ENCODE data around the gene TMEM221. TPM values are rescaled to one million over a fixed set of nuclear protein-coding genes. Genes with fewer than 3 reads are reported as not detected.
A peak's percentile ranks its signal among the peaks of the same experiment; 100 is the strongest.

The TMEM221 gene
- total and polyA plus RNA-seq, 2 donors from 2014 or later = 0.13 TPM; not detected in 1

GRCh38 chr19:17404015-17404414, 44.5 kb downstream of the TMEM221 start:
- no peaks in the 10 kb centered on the region for H3K9me3 ChIP-seq (ENCODE audit: control insufficient read depth in 2 of 3, insufficient read depth in 1 of 3, low read length in 3 of 3)
- H3K9ac ChIP-seq (ENCODE audit: low read length in 3 of 3) = peak overlapping the region in 2 of 3 donors; percentile 41 to 64
- no peak for FAIRE-seq
- DNase-seq = no peak
- no peaks in the 10 kb centered on the region for H3K27me3 ChIP-seq (ENCODE audit: control insufficient read depth, insufficient read depth, low read length)
- intact Hi-C loops (cut with DNase I) = no loop called here
- no peak for TF ChIP-seq CTCF (IDR thresholded peaks at IDR 0.05; ENCODE audit: borderline replicate concordance, extremely low read depth, insufficient read depth)
- H3K4me3 ChIP-seq (ENCODE audit: low read length in 3 of 3) = peak overlapping the region; percentile 37 to 82 (median 63)
- peaks cover 0 to 18% (median 9%) of the 10 kb centered on the region in 3 donors for H3K4me1 ChIP-seq (ENCODE audit: control insufficient read depth in 2 of 3, insufficient read depth in 2 of 3, low read depth in 1 of 3, low read length in 3 of 3)
- no peaks in the 10 kb centered on the region for H3K36me3 ChIP-seq (ENCODE audit: control insufficient read depth in 2 of 3, insufficient read depth in 3 of 3, low read length in 3 of 3)
- H3K27ac ChIP-seq (ENCODE audit: low read depth in 2 of 2, low read length in 2 of 2) = peak overlapping the region in 1 of 2 donors; percentile 76

- intact Hi-C loops (cut with DNase I) = no loop called here
- TF ChIP-seq CTCF (IDR thresholded peaks at IDR 0.05; ENCODE audit: borderline replicate concordance, extremely low read depth, insufficient read depth) = no peak
- H3K9me3 ChIP-seq (ENCODE audit: control insufficient read depth in 2 of 3, insufficient read depth in 1 of 3, low read length in 3 of 3) = no peaks in the 10 kb centered on the region
- no peak overlapping the region for H3K27ac ChIP-seq (ENCODE audit: low read depth in 2 of 2, low read length in 2 of 2)
- H3K4me3 ChIP-seq (ENCODE audit: low read length in 3 of 3) = no peak overlapping the region
- FAIRE-seq (no peak), DNase-seq (peak in 4 of 5 donors; percentile 65 to 87 (median 70))
- H3K36me3 ChIP-seq (ENCODE audit: control insufficient read depth in 2 of 3, insufficient read depth in 3 of 3, low read length in 3 of 3) = no peaks in the 10 kb centered on the region
- H3K9ac ChIP-seq (ENCODE audit: low read length in 3 of 3) = no peak overlapping the region
- H3K4me1 ChIP-seq (ENCODE audit: control insufficient read depth in 2 of 3, insufficient read depth in 2 of 3, low read depth in 1 of 3, low read length in 3 of 3) = peaks cover 0 to 18% (median 9%) of the 10 kb centered on the region in 3 donors
- H3K27me3 ChIP-seq (ENCODE audit: control insufficient read depth, insufficient read depth, low read length) = no peaks in the 10 kb centered on the region
Observed at GRCh38 chr19:17402982-17403855, 45.2 kb downstream of the TMEM221 start.

GRCh38 chr19:17401628-17402027, 46.8 kb downstream of the TMEM221 start:
- H3K27ac ChIP-seq (ENCODE audit: low read depth in 2 of 2, low read length in 2 of 2) = no peak overlapping the region
- H3K9ac ChIP-seq (ENCODE audit: low read length in 3 of 3) = no peak overlapping the region
- intact Hi-C loops (cut with DNase I) = no loop called here
- DNase-seq = no peak
- TF ChIP-seq CTCF (IDR thresholded peaks at IDR 0.05; ENCODE audit: borderline replicate concordance, extremely low read depth, insufficient read depth) = no peak
- H3K4me3 ChIP-seq (ENCODE audit: low read length in 3 of 3) = no peak overlapping the region
- H3K4me1 ChIP-seq (ENCODE audit: control insufficient read depth in 2 of 3, insufficient read depth in 2 of 3, low read depth in 1 of 3, low read length in 3 of 3) = peaks cover 0 to 15% (median 5%) of the 10 kb centered on the region in 3 donors
- no peak for FAIRE-seq
- H3K36me3 ChIP-seq (ENCODE audit: control insufficient read depth in 2 of 3, insufficient read depth in 3 of 3, low read length in 3 of 3) = no peaks in the 10 kb centered on the region
- H3K9me3 ChIP-seq (ENCODE audit: control insufficient read depth in 2 of 3, insufficient read depth in 1 of 3, low read length in 3 of 3) = no peaks in the 10 kb centered on the region
- H3K27me3 ChIP-seq (ENCODE audit: control insufficient read depth, insufficient read depth, low read length) = no peaks in the 10 kb centered on the region
